T-helper 1 cell treated with Interleukin-12 subunit alpha and Interleukin-12 subunit beta and Interleukin-4 antibody, amounts not matched to agents 30 μg/mL and 1 μg/mL, for 36 hours (primary cell): ENCODE measurements around the gene ERAL1.
"Not testable (repeated sequence)": the region's sequence is repeated elsewhere in the genome, so short reads cannot be mapped to it uniquely, and the experiment has no call there.

Experiments
- H3K27ac Mint-ChIP-seq: one replicate; pipeline ENCODE4 v1.8.0; 2021; ENCODE audit warnings: mild to moderate bottlenecking, mixed read lengths
- H3K27me3 Mint-ChIP-seq: one replicate; pipeline ENCODE4 v1.8.0; 2021; ENCODE audit warnings: low read depth, mixed read lengths
- H3K36me3 Mint-ChIP-seq: one replicate; pipeline ENCODE4 v1.8.0; 2021; ENCODE audit warnings: low read depth, mixed read lengths
- H3K4me1 Mint-ChIP-seq: one replicate; pipeline ENCODE4 v1.8.0; 2021; ENCODE audit warnings: low read depth, mixed read lengths
- H3K4me3 Mint-ChIP-seq: one replicate; pipeline ENCODE4 v1.8.0; 2021; ENCODE audit warnings: mild to moderate bottlenecking, moderate library complexity, mixed read lengths
- H3K9me3 Mint-ChIP-seq: one replicate; pipeline ENCODE4 v1.8.0; 2021; ENCODE audit warnings: mixed read lengths

ERAL1 gene

GRCh38 chr17:28839221-28839620, 15.6 kb upstream of the ERAL1 start:
- Mint-ChIP-seq H3K4me3 (no peak overlapping the region), H3K4me1 (peaks cover 21% of the 10 kb centered on the region), H3K36me3 (peaks cover 13% of the 10 kb centered on the region), H3K27ac (peak overlapping the region; percentile 61), H3K9me3 (no peaks in the 10 kb centered on the region), H3K27me3 (no peaks in the 10 kb centered on the region)

- Mint-ChIP-seq H3K27me3 (no peaks in the 10 kb centered on the region), H3K9me3 (no peaks in the 10 kb centered on the region), H3K36me3 (peaks cover 11% of the 10 kb centered on the region), H3K4me3 (peak overlapping the region; percentile 100), H3K4me1 (peaks cover 20% of the 10 kb centered on the region), H3K27ac (peak overlapping the region; percentile 97)
Observed at GRCh38 chr17:28841901-28842281, 12.9 kb upstream of the ERAL1 start.

DNA sequence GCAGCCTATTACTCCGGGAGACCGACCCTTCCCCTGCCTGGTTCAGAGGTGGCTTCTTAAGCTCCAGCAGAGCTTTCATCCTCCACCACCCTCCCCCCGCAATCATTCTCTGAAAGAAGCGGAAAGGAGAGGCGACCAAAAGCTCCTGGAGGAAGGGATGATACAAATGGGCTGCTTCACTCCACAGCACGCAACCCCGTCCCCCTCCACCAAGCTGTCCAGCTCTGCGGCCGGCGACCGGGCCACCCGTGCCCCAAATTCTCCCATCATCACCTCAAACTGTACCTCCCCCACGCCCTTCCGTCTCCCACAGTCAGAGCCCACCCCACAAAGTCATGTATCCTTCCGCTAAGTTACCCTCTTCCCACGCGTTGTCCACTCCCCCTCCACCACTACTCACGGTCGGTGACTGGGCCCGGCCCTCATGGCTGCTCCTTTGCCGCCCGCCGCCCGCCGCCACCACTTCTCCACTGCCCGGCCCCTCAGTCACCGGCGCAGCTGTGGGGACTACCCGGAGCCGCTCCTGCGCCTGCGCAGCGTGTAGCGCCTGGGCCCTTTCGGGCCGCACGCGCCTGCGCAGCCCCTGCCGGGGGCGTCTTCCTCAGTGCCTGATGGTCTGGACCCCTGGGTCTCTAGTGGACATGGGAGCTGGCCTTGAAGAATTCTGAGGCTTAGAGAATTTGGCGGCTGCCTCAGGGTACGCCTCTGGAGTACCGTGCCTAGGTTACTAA, 12.4 kb upstream of the ERAL1 start, which contains the start of gene FAM222B:
Gene FAM222B, minus strand, starts transcription at position 509 of the 731 bp plus-strand sequence. CDS start 76,123 bp downstream, outside the sequence.
- Mint-ChIP-seq H3K9me3 (no peaks in the 10 kb centered on the region), H3K36me3 (peaks cover 11% of the 10 kb centered on the region), H3K4me3 (peak within 1 kb of the TSS; percentile 100), H3K4me1 (peaks cover 20% of the 10 kb centered on the region), H3K27me3 (no peaks in the 10 kb centered on the region), H3K27ac (peak within 1 kb of the TSS; percentile 97)

DNA sequence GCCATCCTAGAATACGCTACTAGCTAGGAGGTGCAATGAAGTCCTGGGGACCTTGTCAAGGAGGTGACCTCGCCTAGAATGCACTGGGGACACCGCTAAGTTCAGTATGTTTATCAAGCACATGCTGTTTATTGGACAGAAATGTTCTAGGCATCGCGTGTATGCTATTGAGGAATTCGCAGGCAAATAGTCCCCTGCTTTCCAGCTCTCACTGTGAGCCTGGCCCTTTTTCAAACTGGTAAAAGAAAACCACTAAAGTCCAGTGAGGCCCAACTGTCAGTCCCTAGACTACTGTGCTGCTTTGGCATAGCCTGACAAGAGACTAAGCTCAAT, 11.0 kb upstream of the ERAL1 start:
- H3K27me3 Mint-ChIP-seq: no peaks in the 10 kb centered on the region
- peaks cover 20% of the 10 kb centered on the region for H3K4me1 Mint-ChIP-seq
- peak overlapping the region; percentile 34 for H3K4me3 Mint-ChIP-seq
- peak overlapping the region; percentile 59 for H3K27ac Mint-ChIP-seq
- H3K9me3 Mint-ChIP-seq: no peaks in the 10 kb centered on the region
- H3K36me3 Mint-ChIP-seq: peaks cover 11% of the 10 kb centered on the region

- Mint-ChIP-seq H3K9me3 (no peaks in the 10 kb centered on the region), H3K36me3 (peaks cover 7% of the 10 kb centered on the region), H3K4me3 (no peak overlapping the region), H3K27me3 (no peaks in the 10 kb centered on the region), H3K4me1 (peaks cover 10% of the 10 kb centered on the region), H3K27ac (no peak overlapping the region)
Observed at GRCh38 chr17:28846231-28846630, 8.6 kb upstream of the ERAL1 start.

- not testable (repeated sequence) for H3K27ac Mint-ChIP-seq, H3K36me3 Mint-ChIP-seq
Observed at GRCh38 chr17:28846699-28847098, 8.1 kb upstream of the ERAL1 start.

DNA sequence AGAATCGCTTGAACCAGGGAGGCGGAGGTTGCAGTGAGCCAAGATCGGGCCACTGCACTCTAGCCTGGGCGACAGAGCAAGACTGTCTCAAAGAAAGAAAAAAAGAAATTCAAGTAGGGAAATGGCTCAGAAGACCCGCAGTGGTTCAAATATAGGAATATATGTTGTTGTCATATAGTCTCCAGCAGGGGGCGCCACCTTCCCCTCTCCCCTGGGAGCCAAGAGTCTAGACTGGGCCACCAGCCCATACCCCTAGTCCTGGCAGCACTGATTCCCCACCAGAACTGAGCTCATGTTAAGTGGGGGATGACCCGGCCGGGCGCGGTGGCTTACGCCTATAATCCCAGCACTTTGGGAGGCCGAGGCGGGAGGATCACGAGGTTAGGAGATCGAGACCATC, 6.1 kb upstream of the ERAL1 start:
- H3K4me1 Mint-ChIP-seq, H3K9me3 Mint-ChIP-seq, H3K4me3 Mint-ChIP-seq, H3K27ac Mint-ChIP-seq, H3K27me3 Mint-ChIP-seq, H3K36me3 Mint-ChIP-seq: not testable (repeated sequence)

More at GRCh38 chr17:28846699-28847098, 8.1 kb upstream of the ERAL1 start:
- H3K27me3 Mint-ChIP-seq, H3K4me3 Mint-ChIP-seq, H3K4me1 Mint-ChIP-seq, H3K9me3 Mint-ChIP-seq: not testable (repeated sequence)

- Mint-ChIP-seq H3K4me3 (no peak overlapping the region), H3K36me3 (no peaks in the 10 kb centered on the region), H3K9me3 (no peaks in the 10 kb centered on the region), H3K4me1 (no peaks in the 10 kb centered on the region), H3K27ac (no peak overlapping the region), H3K27me3 (no peaks in the 10 kb centered on the region)
Observed at GRCh38 chr17:28849281-28849680, 5.5 kb upstream of the ERAL1 start.

- H3K36me3 Mint-ChIP-seq: peaks cover 9% of the 10 kb centered on the region
- no peaks in the 10 kb centered on the region for H3K27me3 Mint-ChIP-seq
- no peaks in the 10 kb centered on the region for H3K9me3 Mint-ChIP-seq
- no peak overlapping the region for H3K4me3 Mint-ChIP-seq
- H3K27ac Mint-ChIP-seq: no peak overlapping the region
- peaks cover 13% of the 10 kb centered on the region for H3K4me1 Mint-ChIP-seq
Observed at GRCh38 chr17:28853295-28853694, 1.5 kb upstream of the ERAL1 start.

DNA sequence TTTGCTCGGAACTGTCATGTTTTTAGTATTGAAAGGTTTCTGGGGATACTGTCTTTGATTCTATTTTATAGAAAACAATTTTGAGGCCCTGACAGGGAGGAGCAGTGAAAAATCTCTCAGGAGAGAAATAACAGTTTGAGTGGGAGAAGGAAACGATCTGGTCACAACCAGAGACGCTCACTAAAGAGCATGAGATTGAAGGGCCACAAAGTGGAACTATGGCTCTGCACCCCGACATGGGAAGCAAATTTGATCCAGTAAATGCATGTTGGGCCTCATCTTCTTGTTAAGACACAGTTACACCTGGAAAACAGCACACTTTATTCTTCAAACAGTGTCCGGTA, 492 bp downstream of the ERAL1 start:
- Mint-ChIP-seq H3K9me3 (no peaks in the 10 kb centered on the region), H3K4me3 (peak overlapping the region; percentile 92), H3K36me3 (peaks cover 18% of the 10 kb centered on the region), H3K27ac (peak overlapping the region; percentile 86), H3K4me1 (peaks cover 13% of the 10 kb centered on the region), H3K27me3 (no peaks in the 10 kb centered on the region)

- Mint-ChIP-seq H3K9me3 (no peaks in the 10 kb centered on the region), H3K4me1 (peaks cover 13% of the 10 kb centered on the region), H3K4me3 (peak overlapping the region; percentile 92), H3K36me3 (peaks cover 23% of the 10 kb centered on the region), H3K27ac (no peak overlapping the region), H3K27me3 (no peaks in the 10 kb centered on the region)
Observed at GRCh38 chr17:28856028-28856574, 1.3 kb downstream of the ERAL1 start.

GRCh38 chr17:28857905-28858800, 3.3 kb downstream of the ERAL1 start:
- H3K4me3 Mint-ChIP-seq: peak overlapping the region; percentile 18
- H3K4me1 Mint-ChIP-seq: peaks cover 13% of the 10 kb centered on the region

GRCh38 chr17:28858801-28859355, 4.1 kb downstream of the ERAL1 start:
- Mint-ChIP-seq H3K36me3 (peaks cover 23% of the 10 kb centered on the region), H3K27ac (no peak overlapping the region), H3K4me3 (no peak overlapping the region)

More at GRCh38 chr17:28857905-28858800, 3.3 kb downstream of the ERAL1 start:
- Mint-ChIP-seq H3K27me3 (no peaks in the 10 kb centered on the region), H3K27ac (peak overlapping the region; percentile 35), H3K36me3 (peaks cover 23% of the 10 kb centered on the region), H3K9me3 (no peaks in the 10 kb centered on the region)

GRCh38 chr17:28860363-28860808, 5.6 kb downstream of the ERAL1 start:
- Mint-ChIP-seq H3K27ac (no peak overlapping the region), H3K27me3 (no peaks in the 10 kb centered on the region), H3K4me3 (no peak overlapping the region), H3K9me3 (no peaks in the 10 kb centered on the region), H3K36me3 (peaks cover 23% of the 10 kb centered on the region), H3K4me1 (peaks cover 11% of the 10 kb centered on the region)

More at GRCh38 chr17:28858801-28859355, 4.1 kb downstream of the ERAL1 start:
- H3K27me3 Mint-ChIP-seq: no peaks in the 10 kb centered on the region
- no peaks in the 10 kb centered on the region for H3K9me3 Mint-ChIP-seq
- peaks cover 13% of the 10 kb centered on the region for H3K4me1 Mint-ChIP-seq
